Measurements from ENCODE around the gene SPRED2.

- TF ChIP-seq CTCF (IDR thresholded peaks at IDR 0.05) (no peak), POLR2A (IDR thresholded peaks at IDR 0.05) (no peak)
Measured at GRCh38 chr2:65275141-65275915, 157.1 kb downstream of the SPRED2 start.

All from testis (tissue), 2 donors.